Stomach smooth muscle (tissue), 2 donors: ENCODE data around the gene PTPRR.

Experiments
- H3K27ac ChIP-seq: one replicate; pipeline ENCODE4 v1.7.0; 2013; ENCODE audit warnings: mild to moderate bottlenecking, low read length, inconsistent platforms
- H3K27me3 ChIP-seq, 2 donors: one replicate each; pipeline ENCODE4 v1.7.0; 2013; ENCODE audit warnings: low read length in 2 of 2; ENCODE audit not compliant: insufficient read depth in 2 of 2, control insufficient read depth in 1 of 2
- H3K36me3 ChIP-seq, 2 donors: one replicate each; pipeline ENCODE4 v1.7.0; 2013; ENCODE audit warnings: low read length in 2 of 2; ENCODE audit not compliant: control insufficient read depth in 2 of 2, insufficient read depth in 2 of 2
- H3K4me1 ChIP-seq: one replicate; pipeline ENCODE4 v1.7.0; 2013; ENCODE audit warnings: low read length; ENCODE audit not compliant: control insufficient read depth, insufficient read depth
- H3K4me3 ChIP-seq, 2 donors: one replicate each; pipeline ENCODE4 v1.7.0; 2013; ENCODE audit warnings: low read length in 2 of 2
- H3K9ac ChIP-seq, 2 donors: one replicate each; pipeline ENCODE4 v1.7.0; 2013; ENCODE audit warnings: low read length in 2 of 2, mild to moderate bottlenecking in 1 of 2
- H3K9me3 ChIP-seq, 2 donors: one replicate each; pipeline ENCODE4 v1.7.0; 2013; ENCODE audit warnings: low read length in 2 of 2; ENCODE audit not compliant: control insufficient read depth in 2 of 2
- donor health status: healthy.
- donor health status: Pancreatic carcinoma.

The PTPRR gene

DNA sequence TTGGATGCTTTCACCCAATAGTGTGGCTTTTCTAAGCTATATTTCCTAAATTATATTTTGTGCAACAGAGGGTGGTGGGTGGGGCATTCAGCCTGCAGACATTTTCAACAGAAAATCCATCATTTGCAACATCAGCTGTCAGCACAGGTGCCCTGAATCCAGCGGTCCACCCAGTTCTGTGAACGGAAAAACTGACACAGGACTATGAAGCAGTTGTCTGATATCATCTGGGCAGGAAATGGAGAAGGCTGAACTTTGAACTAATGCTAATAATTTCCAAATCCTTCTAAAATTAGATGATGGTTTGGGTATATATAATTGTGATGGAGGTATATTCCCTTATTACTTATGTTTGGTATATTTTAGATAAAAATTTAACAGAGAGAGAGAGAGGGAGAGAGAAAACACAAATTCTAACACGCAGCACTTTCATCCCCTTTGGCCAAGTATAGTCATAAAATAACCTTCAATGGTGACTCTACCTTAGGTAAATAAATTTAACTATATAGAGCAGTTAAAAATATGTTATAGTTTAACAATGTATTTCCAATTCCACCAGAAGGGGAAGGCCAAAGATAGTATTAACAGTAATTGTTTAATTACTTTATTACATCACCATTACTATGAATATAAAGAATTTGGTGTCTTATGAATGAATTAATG, 225.0 kb downstream of the PTPRR start:
- Histone ChIP-seq H3K9me3 (no peaks in the 10 kb centered on the region), H3K36me3 (no peaks in the 10 kb centered on the region), H3K27ac (no peak overlapping the region), H3K4me3 (no peak overlapping the region), H3K4me1 (no peaks in the 10 kb centered on the region), H3K9ac (no peak overlapping the region), H3K27me3 (no peaks in the 10 kb centered on the region)

DNA sequence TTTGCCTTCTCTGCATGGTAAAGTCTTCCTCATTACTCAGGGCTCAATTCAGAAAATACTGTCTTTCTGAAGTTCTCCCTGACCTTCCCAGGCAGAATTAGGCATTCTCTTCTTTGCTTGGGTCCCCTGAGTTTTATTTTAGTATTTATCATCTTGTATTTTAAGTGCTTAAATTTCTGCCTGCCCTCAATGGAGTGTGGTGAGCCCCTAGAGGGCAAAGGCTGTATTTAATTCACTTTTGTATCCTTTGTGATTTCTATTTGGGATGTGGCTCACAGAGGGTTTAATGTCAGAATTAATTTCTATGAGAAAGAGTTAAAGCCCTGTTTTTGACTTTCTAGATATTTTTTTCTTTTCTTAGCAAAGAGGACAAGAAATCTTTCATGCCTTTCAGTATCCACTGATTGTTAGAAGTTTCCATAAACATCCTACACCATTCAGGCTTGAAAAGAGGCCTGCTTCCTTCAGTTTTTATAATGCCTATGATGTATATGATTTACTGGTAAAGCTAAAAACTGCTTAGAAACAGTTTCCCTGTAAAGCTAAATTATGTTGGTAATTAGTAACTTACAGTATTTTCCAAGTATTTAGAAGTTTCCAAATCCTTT, 227.8 kb downstream of the PTPRR start:
- H3K4me1 ChIP-seq = no peaks in the 10 kb centered on the region
- H3K27ac ChIP-seq = no peak overlapping the region
- H3K36me3 ChIP-seq = no peaks in the 10 kb centered on the region
- no peak overlapping the region for H3K4me3 ChIP-seq
- no peaks in the 10 kb centered on the region for H3K9me3 ChIP-seq
- no peaks in the 10 kb centered on the region for H3K27me3 ChIP-seq
- H3K9ac ChIP-seq = no peak overlapping the region

DNA sequence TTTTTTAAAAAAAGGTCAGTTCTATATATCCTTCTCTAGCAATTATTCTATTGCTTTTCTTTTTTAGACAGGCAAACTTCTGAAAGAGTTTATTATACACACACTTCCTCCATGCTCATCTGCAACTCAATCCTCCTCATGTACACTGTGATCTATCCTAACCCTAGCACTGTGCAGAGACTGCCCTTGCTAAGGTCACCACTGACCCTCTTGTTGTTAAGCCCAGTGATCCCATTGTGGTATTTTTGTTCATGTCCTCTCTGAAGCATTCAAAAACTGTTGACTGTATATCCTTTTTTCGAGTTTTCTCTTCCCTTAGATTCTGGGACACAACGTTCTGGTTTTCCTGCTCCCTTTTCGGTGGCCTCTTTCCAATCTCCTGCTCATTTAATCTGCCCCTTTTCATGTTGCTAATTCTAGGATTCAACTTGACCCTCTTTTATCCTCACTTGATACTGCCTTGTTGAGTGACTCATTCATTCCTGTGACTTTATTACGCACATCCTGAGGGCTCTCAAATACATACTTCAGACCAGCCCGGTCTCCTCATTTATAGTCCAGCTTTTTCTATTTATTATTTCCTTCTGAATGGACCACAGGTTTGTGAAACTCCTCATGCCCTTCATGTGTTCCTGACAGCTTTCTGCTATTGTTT, 229.4 kb downstream of the PTPRR start:
- Histone ChIP-seq H3K27me3 (no peaks in the 10 kb centered on the region), H3K36me3 (no peaks in the 10 kb centered on the region), H3K4me3 (no peak overlapping the region), H3K4me1 (no peaks in the 10 kb centered on the region), H3K9ac (no peak overlapping the region), H3K9me3 (no peaks in the 10 kb centered on the region), H3K27ac (no peak overlapping the region)

DNA sequence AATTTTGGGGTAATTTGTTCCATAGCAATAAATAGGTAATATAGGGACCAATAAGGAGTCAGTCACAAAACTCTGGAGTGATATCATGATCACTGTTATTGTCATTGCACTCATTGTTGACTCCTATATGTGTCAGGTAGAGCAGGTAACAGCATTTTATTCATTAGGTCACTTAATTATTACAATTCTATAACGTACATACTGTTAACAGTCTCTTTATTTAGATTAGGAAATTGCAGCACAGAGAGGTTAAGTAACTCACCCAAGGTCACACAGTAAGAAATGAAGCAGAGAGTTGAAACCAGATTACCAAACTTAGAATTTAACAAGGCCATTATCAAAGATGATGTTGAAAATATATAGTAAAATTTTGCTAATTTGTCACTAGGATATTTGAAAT, 233.6 kb downstream of the PTPRR start:
- Histone ChIP-seq H3K4me1 (no peaks in the 10 kb centered on the region), H3K27me3 (no peaks in the 10 kb centered on the region), H3K9ac (no peak overlapping the region), H3K27ac (no peak overlapping the region), H3K4me3 (no peak overlapping the region), H3K9me3 (no peaks in the 10 kb centered on the region), H3K36me3 (no peaks in the 10 kb centered on the region)

DNA sequence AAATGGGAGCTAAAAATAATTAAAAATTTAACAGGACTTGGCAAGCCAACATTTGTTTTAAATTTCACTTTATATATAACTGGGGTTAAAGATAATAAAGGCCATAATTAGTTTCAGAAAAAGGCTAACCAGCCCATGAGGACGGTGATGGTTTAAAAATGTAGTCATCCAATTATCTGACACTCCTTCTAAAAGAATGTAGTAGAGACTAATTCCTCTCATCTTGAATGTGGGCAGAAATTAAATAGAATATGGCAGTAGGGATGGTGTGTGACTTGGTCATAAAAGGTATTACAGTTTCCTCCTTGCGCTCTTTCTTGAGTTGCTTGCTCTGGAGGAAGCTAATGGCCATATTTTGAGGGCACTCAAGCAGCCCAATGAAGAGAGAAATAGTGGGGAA, 234.2 kb downstream of the PTPRR start:
- no peaks in the 10 kb centered on the region for H3K36me3 ChIP-seq
- no peak overlapping the region for H3K9ac ChIP-seq
- no peaks in the 10 kb centered on the region for H3K27me3 ChIP-seq
- H3K4me3 ChIP-seq = no peak overlapping the region
- H3K9me3 ChIP-seq = no peaks in the 10 kb centered on the region
- no peak overlapping the region for H3K27ac ChIP-seq
- H3K4me1 ChIP-seq = no peaks in the 10 kb centered on the region

DNA sequence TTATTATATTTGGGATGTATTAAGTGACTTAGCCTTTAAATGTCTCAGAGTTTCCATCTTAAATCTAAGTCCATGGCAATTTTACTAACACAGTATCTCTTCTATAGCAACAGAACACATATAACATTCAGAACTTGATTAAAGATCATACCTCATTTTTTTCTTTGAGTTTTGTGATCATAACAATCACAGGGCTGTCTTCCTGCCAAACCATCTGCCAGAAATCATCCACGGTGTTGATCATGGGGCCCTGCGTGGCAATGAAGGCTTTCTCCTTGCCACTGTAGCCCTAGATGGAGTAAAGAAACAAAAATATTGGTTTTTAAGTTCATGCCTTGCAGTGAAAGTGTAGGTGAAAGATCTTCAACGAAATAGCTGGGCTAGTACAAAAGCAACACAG, 236.6 kb downstream of the PTPRR start:
- Histone ChIP-seq H3K9me3 (peaks cover 0 to 6% of the 10 kb centered on the region in 2 donors), H3K9ac (no peak overlapping the region), H3K4me3 (no peak overlapping the region), H3K36me3 (no peaks in the 10 kb centered on the region), H3K4me1 (no peaks in the 10 kb centered on the region), H3K27ac (no peak overlapping the region), H3K27me3 (no peaks in the 10 kb centered on the region)

DNA sequence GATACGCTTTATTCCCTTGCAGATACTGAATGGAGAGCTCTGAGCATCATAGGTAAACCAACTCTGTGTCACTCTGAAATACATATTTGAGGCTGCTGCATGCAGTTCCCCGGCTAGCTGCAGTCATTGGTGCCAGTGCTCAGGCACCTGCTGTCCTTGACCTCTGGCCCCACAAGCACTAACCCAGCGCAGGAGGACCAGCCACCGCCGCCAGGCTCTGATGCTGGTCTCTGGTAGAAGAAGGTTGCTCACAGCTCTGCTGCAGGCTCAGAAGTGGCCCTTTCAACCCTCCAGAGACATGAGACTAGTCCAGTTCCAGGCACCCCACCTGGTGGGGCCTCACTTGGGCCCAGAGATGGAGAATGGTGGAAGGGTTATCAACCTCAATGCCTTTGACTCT, 248.8 kb downstream of the PTPRR start:
- Histone ChIP-seq H3K4me3 (no peak overlapping the region), H3K27ac (no peak overlapping the region), H3K9me3 (no peaks in the 10 kb centered on the region), H3K4me1 (no peaks in the 10 kb centered on the region), H3K36me3 (no peaks in the 10 kb centered on the region), H3K27me3 (no peaks in the 10 kb centered on the region), H3K9ac (no peak overlapping the region)

DNA sequence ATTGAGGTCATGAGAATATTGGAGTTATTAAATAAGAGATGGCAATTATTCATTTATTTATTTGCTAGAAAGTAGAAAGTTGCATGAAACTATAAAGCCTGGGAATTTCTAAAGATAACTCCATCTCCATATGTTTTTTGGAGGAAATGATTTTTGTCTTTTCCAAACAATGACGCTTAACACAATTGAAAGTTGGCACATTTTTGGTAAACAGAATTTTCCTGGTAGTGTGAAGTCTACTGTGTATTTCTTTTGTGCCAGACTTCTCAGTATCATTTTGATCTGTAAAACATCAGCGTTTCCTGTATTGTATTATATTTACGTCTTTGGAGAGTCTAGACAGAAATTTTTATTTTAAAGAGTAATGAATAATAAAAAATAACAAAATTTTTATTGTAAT, 249.6 kb downstream of the PTPRR start:
- H3K27ac ChIP-seq = no peak overlapping the region
- H3K36me3 ChIP-seq = no peaks in the 10 kb centered on the region

DNA sequence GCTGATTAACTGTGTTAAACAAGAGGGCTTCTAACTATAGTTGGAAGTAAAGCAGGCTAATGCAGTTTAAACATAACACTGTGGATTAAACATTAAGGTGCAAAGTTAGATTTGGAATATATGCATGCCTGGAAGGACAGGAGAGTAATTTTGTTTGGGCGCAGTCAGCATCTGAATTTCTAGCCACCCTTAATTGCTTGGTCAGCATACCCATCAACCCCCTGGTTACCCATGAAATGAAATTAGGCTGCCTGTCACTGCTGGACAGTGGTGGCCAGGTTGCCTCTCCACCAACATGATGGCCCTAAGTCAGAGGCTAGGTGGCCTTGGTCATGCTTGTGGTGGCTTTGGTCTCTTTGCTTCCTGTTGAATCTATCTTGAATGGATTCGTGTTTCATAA, 253.3 kb downstream of the PTPRR start:
- H3K36me3 ChIP-seq = no peaks in the 10 kb centered on the region
- no peaks in the 10 kb centered on the region for H3K27me3 ChIP-seq
- no peak overlapping the region for H3K9ac ChIP-seq
- no peaks in the 10 kb centered on the region for H3K4me1 ChIP-seq
- no peaks in the 10 kb centered on the region for H3K9me3 ChIP-seq
- H3K4me3 ChIP-seq = no peak overlapping the region
- no peak overlapping the region for H3K27ac ChIP-seq

More for the DNA sequence above, 249.6 kb downstream of the PTPRR start:
- Histone ChIP-seq H3K27me3 (no peaks in the 10 kb centered on the region), H3K9ac (no peak overlapping the region), H3K4me3 (no peak overlapping the region), H3K9me3 (no peaks in the 10 kb centered on the region), H3K4me1 (no peaks in the 10 kb centered on the region)

DNA sequence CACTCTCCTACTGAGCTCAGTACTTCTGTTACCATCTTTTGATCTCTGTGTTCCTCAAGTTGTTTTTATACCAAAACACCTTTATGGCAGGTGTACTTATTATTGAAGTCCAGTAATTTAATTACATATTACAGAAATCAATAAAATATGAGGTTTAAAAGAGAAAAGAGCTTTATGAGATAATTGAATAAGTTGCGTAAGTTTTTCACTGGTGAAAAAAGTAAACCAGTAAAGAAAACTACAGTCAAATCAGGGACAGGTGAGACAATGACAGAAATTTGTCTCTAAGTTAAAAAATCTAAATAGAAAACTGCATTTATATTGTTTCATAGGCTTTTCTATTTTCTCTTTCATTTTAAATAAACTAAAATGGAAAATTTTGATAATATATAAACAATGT, 254.2 kb downstream of the PTPRR start:
- no peaks in the 10 kb centered on the region for H3K4me1 ChIP-seq
- no peaks in the 10 kb centered on the region for H3K36me3 ChIP-seq
- no peaks in the 10 kb centered on the region for H3K27me3 ChIP-seq
- no peak overlapping the region for H3K9ac ChIP-seq
- H3K4me3 ChIP-seq = no peak overlapping the region
- no peaks in the 10 kb centered on the region for H3K9me3 ChIP-seq
- no peak overlapping the region for H3K27ac ChIP-seq

DNA sequence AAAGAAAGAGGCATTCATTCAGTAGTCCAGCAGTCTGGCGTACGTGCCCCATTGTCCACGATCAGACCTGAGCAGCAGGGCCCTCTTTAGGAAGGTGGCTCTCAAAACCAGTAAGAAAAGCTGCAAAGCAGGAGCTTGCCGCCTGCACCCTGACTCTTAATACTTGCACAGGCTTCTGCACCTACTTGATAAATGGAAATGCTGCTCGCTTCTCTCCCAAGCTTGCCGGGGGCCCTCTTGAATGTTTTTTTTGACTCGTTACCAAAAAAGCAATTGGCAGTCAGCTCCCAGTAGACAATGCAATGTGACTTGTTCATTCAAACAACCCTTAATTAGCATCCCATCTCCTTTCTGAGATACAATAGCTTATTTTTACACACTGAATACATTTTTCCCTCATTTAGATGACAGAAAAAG, 256.1 kb downstream of the PTPRR start:
- Histone ChIP-seq H3K9ac (no peak overlapping the region), H3K4me3 (no peak overlapping the region), H3K27me3 (no peaks in the 10 kb centered on the region), H3K4me1 (no peaks in the 10 kb centered on the region), H3K27ac (no peak overlapping the region), H3K36me3 (no peaks in the 10 kb centered on the region), H3K9me3 (no peaks in the 10 kb centered on the region)
